ELR (cell line): Measurements from ENCODE around the gene MRPL53.
"Not testable (repeated sequence)": the region's sequence is repeated elsewhere in the genome, so short reads cannot be mapped to it uniquely, and the experiment has no call there.

ENCODE experiments used
- DNase-seq: peaks from one replicate; pipeline ENCODE4 v3.0.0-alpha.2; 2015; ENCODE audit warnings: low read depth

Gene MRPL53

DNA sequence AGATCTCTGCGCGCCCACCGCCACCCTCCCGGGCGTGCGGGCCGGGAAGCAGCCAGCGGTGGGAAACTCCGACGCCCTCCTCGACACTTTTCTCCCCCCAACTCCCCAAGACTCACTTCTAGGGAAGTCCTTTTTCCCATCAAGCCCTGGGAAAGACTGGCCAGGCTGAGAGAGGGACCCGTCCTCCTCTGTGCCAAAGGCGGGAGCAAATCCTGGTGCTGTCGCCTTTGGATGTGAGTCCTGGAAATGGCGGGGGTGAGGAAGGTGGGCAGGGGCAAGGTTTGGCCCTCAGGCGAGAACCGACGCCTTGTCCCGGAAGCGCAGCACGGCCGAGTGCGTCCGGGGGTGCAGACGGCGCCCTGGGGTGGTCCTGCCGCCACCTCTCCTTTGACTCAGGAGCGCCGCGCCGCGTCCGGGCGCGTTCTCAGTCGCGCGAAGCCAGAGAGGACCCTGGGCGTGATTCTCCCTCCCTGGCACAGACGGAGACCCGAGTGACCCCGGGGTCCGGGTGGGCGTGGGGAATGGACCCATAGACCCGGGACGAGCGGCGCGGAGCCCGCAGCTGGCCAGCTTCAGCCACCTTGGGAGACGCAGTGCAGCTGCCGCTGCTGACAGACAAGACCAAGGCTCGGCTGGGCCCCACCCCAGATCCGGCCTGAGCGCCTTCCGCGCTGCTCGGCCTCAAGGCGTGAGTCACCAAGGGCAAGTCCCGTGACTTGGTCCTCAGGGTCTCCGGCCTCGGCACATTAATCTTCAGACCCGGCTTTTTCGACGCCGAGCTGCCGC is 30.4 kb upstream of the MRPL53 start:
- peak; percentile 92 for DNase-seq

DNA sequence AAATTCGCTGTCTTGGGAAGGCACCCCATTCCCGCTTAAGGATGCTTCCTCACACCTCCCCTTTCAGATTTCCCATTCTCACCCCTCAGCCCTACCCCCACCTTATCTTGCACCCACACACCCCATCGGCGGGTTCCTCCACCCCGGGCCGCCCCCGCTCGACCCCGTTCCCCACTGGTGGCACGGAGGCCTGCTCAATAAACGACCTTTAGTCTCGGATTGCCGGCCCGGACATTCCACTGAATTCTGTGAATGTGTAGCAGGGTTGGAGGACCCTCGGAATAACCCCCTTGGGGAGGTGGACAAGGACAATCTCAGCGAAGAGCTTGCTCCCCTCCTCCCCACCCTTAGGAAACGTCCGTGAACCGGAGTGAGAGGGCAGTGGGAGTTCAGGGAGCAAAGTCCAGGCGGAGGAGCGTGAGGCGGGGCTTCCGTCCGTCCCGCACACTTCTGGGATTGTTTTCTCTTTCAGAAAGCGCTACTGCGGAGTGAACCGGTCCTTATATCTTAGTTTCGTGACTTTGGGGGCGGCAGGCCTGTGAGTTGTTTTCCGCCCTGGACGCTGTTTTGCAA is 29.8 kb upstream of the MRPL53 start:
- no peak for DNase-seq

DNA sequence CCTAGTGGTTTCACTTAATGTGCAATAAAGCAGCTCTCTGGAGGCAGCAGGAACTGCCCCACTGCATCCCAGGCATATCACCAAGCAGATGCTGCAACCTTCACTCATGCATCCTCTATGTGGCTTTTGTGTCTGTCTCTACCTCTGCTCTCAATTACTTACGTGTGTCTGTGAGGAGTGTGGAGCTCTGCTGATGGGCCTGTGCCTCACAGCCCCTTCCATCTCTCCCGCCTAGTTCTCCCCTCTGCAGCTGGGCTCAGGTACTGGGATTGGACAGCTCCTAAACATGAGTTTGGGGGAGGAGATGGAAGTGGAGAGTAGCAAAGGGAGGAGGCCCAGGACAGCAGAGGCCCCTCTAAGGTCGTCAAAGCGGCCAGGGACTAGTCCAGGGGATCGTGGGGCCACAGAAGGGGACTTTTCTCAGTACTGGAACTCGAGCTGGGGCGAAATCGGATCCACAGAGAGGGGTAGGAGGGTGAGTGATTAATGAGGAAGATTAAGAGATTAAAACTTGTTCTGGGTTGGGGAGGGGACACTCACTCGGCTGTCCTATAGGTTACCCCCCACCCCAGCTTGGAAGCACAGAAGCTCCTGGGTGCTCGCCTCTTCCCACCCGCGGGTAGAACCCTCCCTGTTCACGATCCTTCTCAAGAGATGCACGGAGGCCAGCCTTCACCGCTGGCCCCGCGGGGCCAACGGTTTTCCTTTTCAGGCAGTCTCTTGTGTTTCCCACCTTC is 29.0 kb upstream of the MRPL53 start:
- no peak for DNase-seq

DNA sequence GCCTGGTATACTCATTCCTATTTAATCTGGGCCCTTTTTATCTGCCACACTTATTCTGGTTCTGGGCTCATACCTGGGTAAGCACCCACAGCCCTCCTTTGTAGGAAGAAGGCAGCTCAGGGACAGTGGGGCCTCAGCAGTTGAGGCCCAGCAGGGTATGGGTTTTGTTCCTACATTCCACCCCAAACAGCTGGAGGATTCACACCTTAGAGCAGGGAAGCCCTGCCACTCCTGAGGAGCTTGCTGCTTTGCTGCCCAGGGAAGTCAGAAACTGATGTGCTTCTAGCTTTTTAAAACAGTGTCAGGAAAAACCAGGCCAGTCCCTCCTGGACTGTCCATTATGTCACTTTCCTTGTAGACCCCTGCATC is 28.1 kb upstream of the MRPL53 start:
- no peak for DNase-seq

DNA sequence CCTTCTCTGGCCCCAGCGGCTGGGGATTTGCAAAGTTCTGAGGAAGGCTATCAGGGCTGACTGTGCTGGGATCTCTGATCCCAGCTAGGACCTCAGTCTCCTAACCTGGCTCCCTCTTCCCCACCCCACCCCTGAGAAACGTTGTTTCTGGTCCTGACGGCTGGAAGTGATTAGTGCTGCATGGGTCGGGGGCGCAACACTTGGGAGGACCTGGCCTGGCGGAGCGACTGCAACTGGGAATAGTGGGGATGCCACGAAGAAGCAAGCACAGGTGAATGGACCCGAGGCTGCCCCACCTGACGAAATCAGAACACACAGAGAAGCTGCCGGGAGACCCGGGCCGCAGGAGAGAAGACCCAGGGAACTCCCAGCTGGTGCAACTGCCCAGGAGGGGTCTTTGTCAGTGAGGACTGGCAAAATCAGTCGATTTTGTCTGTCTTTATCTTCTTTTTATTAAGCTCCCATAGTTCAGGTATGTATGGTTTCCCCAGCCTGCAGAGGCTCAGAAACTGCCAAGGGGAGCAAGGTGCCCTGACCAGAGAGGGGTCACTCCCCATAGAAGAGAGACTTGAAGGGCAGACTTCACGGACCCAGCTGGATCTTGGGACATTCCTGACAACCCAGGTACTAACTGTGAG is 27.6 kb upstream of the MRPL53 start:
- no peak for DNase-seq

DNA sequence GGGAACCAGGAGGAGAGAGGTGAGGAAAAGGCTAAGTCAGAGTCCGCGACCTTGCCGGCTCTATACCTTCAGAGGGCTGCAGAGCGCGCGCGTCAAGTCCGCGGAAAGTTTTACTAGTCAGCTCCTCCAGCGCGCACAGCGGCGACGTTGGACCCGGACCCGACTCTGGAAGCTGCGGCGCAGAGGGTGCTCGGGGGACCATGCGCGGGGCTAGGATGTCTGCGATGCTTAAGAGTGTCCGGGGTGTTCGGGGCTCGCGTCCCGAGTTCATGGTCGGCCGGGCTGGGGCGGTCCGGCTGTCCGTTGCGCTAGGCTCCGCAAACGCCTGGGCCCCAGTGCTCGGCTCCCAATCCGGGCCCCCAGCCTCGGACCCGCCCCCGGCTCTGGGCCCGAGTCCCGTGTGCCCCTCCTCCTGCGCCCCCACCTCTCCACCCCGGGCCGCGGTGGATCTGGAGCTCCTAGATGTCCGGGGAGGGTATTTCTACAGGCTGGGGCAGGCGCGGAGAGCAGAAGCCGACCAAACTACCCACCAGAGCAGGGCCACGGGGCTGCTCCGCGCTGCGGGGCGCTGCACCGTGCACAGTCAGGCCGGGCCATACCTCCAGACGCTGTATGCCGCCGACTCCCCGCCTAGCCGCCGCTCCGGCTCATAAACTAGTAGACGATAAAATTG is 26.9 kb upstream of the MRPL53 start, which contains the start of gene LBX2:
LBX2 (minus strand) TSS at position 337 of the 673 bp plus-strand sequence; CDS start at position 271, 66 bp downstream.
- peak; percentile 41 for DNase-seq

DNA sequence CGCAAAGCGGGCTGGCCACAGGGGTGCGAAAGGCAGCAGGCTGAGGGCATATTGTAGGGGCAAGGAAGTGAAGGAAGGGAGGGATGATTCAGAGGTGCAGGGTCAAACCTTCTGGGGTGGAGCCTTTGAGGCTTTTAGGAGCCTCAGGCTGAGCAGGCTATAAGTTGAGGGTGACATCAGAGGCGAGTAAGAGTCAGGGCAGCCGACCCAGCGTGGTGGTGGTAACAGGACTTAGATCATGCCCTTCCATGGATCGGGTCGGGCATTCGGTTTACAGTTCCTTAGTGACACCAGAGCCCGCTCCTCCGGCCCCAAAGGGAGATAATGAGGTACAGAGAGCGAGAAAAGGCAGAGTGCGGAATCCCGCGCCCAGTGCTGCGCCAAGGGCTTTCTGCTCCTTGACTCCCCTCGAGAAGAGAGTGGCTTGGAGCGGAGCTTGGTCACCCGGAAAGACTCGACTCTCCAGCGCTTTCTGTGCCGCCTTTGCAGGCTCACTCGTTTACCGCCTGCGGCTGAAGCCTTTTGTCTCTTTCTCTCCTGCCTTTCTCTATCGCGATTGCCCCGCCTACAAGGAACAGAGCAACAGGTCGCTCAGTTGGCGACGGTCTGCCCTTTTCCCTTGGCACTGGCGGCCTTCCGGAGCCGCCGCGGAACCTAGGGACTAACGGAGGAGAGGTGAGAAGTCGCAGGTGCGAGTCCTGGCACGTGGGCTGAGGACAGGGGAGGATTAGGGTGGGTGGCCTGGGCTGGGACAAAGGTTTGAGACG is 26.2 kb upstream of the MRPL53 start:
- peak; percentile 83 for DNase-seq

DNA sequence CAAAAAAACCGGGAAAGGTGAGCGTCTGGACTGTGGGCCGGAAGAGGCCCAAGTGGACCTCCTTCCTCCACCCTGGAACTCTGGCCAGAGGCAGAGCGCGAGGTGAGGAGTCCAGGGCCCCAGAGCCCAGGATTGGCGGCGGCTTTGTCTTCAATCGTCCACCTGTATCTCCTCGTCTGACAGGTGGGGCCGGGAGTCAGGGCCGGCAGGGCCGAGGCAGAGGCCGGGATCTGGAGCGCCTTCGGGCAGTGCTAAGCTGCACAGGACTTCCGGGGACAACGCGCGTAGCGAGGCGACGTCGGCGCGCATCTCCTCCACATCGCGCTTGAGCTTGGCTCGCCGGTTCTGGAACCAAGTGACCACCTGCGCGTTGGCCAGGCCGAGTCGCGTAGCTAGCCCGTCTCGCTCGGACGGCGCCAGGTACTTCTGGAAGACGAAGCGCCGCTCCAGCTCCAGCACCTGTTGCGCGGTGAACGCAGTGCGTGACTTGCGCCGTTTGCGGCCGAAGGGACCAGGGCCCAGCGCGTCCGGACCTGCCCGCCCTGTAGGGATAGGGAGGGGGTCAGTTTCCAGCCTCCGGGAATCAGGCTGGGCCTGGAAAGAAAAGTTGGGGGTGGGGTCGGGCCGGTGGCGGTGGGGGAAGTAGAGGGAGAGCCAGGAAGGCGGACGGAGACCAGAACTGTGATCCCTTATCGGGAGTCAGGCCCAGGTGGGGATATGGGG is 25.5 kb upstream of the MRPL53 start:
- no peak for DNase-seq

DNA sequence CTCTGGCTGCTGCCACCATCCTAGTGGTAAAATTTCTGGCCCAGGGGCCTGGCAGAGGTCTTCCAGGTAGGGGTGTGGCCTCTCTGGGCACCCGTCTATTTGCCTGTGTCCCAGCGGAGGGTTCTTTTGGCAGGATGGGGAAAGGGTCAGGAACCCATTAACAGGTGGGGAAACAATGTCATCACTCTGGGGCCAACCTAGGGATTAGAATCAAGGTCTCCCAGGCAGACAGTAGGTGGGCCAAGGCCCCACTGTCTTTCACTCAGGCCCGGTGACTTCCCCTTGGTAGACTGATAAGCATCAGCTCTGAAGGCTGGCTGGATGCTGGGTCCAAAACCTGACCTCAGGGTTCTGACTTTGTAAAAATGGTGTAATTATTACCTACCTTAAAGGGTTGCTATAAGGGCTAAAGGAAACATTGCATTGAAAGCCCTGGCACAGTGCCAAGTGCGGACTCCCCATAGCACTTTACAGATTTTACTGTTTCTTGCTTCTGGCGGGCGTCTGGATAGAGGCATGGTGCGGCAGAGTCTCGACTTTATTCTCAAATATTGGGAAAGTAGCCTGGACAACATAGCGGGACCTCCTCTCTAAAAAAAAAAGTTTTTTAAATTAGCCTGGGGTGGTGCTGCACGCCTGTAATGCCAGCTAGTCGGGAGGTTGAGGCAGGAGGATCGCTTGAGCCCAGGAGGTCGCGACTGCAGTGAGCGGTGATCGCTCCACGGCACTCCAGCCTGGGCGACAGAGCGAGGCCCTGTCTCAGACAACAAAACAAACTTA is 24.7 kb upstream of the MRPL53 start:
- DNase-seq = no peak

DNA sequence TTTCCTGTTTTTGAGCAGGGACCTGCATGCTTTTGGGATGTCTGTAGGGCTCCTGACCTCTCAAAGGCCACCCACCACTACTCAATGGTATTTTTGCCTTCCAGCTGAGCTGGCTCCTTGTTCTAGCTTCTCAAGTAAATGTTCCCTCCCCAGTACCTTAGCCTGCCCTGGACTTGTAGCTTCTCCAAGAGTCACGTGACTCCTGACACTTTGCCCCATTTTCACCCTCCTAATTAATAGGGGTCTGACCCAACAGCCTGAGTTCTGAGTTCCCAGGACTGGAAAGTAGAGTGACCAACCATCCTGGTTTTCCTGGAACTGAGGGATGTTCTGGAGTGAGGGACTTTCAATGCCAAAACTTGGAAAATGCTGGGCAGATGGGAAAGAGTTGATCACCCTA is 23.0 kb upstream of the MRPL53 start:
- DNase-seq = no peak

DNA sequence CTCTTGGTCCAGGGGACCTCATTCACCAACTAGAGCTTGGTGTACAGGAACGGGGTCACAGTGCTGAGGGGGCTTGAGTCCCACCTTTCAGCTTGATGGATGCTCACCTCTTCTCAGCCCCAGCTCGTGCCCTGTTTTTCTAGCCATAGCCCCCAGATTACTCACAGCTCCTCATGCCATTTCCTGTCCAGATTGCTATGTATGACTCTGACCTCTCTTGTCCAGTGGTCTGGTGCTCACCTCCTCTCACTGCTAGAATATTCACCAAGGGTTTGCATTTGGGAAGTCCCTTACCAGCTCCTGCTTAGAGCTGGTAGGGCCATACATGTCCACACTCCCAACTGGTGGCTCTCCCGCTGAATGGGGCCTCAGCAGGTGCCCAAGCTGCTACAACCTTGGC is 21.1 kb upstream of the MRPL53 start:
- DNase-seq = peak; percentile 80

DNA sequence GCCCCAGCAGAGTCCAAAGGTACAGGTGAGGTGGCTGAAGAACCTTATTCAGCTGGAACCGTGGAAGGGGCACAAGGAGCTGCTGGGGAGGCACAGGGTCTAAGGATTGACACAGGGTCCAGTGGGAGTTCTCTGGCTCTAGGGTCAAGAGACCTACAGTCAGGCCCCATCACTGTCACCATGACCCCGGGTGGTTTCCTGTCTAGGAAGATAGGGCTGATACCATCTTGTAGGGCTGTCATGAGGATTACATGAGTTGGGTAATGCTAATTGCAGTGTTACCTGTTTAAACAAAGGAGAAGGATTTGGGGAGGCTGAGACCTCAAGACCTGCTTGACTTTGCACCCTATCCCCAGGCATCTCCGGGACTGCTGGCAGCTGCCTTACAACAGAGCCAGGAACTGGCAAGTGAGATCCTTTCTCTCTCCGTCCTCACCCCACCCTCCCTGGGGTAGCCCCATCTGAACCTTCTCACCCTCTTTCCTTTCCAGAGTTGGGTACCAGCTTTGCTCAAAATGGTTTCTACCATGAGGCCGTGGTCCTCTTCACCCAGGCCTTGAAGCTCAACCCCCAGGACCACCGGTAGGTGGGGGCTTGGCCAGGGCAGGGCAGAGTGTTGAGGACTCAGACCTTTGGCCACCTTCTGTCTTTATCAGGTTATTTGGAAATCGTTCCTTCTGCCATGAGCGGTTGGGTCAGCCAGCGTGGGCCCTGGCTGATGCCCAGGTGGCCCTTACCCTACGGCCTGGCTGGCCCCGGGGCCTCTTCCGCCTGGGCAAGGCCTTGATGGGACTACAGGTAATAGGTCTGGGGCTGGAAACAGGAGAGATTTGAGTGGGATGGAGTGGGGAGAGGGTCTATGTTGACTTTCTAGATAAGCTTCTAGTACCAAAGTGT is 19.4 kb upstream of the MRPL53 start:
- DNase-seq = no peak

DNA sequence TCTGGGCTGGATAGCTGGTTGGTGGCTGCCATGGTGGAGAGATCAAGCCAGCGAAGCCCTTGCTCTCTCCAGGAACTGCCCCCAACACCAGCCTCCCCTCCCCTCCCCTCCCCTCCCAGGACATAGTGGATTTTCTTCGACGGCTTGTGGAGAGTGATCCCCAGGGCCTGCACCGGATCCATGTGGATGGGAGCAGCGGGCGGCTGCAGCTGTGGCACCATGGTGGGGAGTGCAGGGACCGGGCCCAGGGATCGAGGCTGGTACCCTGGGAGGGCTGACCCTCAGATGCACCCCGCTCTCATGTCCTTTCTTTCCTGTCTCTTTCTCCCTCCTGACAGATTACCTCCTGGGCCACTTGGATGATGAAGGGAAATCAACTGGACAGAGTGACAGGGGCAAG is 17.4 kb upstream of the MRPL53 start:
- DNase-seq = no peak

DNA sequence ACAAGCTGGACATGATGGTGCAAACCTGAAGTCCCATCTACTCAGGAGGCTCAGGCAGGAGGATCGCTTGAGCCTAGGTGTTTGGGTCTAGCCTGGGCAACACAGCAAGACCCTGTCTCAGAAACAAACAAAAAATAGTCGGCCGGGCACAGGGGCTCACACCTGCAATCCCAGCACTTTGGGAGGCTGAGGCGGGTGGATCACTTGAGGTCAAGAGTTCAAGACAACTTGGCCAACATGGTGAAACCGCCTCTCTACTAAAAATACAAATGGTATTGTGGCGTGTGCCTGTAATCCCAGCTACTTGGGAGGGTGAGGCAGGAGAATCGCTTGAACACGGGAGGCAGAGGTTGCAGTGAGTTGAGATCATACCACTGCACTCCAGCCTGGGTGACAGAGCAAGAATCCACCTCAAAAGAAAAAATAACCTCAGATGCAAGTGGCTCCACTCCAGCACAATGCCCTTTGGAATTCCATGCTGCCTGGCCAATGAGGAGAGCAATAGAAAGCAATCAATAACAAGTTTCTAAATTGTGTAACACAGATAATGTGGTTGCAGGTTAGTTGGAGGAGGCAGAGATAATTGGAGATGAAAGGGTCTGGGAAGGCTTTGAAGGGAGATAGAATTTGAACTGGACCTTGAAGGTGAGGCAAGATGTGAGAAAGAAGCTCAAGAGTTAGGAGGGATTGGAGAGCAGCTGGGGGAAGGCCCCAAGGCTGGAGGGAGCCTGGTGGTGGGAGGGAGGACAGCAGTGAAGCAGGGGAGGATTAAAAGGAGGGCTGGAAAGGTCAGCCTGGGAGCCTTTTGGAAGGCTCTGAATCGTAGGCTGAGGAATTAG is 16.4 kb upstream of the MRPL53 start:
- DNase-seq = no peak

DNA sequence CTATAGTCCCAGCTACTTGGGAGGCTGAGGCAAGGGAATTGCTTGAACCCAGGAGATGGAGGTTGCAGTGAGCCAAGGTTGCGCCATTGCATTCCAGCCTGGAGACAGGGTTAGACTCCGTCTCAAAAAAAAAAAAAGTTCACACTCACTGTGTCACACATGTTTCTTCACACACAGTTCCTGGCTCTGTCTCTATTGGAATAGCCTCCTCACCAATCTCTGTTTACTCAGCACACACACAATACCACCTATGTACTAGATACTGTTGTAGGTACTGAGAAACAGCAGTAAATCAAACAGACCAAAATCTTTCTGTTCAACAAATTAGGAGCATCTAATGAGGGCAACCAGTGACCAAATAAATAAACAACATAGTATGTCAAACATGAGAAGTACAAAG is 13.7 kb upstream of the MRPL53 start:
- no peak for DNase-seq

DNA sequence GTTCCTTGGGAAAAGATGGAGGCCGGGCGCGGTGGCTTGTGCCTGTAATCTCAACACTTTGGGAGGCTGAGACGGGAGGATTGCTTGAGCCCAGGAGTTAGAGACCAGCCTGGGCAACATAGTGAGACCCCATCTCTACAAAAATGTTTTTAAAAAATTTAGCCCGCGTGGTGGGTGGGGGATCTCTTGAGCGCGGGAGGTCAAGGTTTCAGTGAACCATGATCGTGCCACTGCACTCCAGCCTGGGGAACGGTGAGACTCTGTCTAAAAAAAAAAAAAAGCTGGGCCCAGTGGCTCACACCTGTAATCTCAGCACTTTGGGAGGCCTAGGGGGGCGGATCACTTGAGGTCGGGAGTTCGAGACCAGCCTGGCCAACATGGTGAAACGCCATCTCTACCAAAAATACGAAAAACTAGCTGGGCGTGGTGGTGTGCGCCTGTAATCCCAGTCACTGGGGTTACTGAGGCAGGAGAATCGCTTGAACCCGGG is 11.2 kb upstream of the MRPL53 start:
- DNase-seq = not testable (repeated sequence)

DNA sequence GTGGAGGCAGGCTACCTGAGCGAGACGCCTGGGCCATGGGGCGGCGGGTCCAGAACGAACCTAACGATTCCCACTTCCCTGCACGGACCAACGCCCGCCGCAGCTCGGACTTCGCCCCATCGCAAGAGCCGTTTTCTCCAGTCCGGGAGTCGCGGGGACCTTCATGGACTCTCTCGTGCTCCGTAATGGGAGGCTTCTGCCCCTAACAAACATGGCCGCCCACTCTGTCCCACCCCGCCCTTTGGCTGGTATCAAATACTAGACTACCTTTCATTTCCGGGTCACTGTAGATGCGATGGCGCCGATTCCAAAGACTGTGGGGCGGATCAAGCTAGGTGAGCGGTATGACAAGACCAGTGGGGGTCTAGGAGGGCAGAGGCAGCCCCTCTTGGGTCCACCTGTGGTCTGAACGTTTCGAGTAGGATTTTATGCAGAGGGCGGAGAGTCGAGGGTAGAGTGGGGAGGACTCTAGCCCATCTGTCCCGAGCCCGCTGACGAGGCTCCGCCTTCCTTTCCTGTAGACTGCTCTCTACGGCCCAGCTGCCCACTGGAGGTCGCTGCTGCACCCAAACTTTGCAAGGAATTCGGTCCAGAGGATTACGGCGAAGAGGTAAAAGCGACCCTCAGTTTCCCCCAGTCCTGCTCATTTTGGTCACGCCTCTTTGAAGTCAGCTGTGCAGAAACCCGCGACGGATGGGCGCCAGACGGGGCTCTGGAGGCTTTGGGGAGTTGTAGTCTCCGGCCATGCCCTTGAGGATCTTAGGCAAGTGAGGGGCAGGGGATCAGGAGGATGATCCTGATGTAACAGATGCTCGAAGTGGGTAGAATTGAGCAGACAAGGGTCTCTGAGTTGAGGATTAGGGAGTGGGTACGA is 10.6 kb upstream of the MRPL53 start, which contains the start of the genes CCDC142 and TTC31:
CCDC142 (minus strand) TSS at position 198 of the 874 bp plus-strand sequence; CDS start at position 37, 161 bp downstream.
TTC31 (plus strand) TSS at position 281 of the 874 bp plus-strand sequence; CDS start at position 296, 15 bp downstream.
- DNase-seq = peak; percentile 96
